Effector memory CD4-positive, alpha-beta T cell (primary cell): ENCODE data around the gene ADNP2.

Experiments used
- DNase-seq, 3 donors: peaks; one replicate each; pipeline ENCODE4 v3.0.0-alpha.2; 2020
- H3K27ac ChIP-seq: 2 replicates; pipeline ENCODE4 v1.7.0; 2013; ENCODE audit warnings: mild to moderate bottlenecking, low read length, moderate library complexity; ENCODE audit not compliant: insufficient read depth, poor library complexity, severe bottlenecking
- H3K27me3 ChIP-seq: replicated peaks from 2 replicates; pipeline ENCODE4 v1.7.0; 2013; ENCODE audit warnings: mild to moderate bottlenecking, low read length; ENCODE audit not compliant: insufficient read depth, control insufficient read depth, poor library complexity, severe bottlenecking
- H3K36me3 ChIP-seq: 2 replicates; pipeline ENCODE4 v1.7.0; 2013; ENCODE audit warnings: mild to moderate bottlenecking, low read length, moderate library complexity; ENCODE audit not compliant: control insufficient read depth, insufficient read depth
- H3K4me1 ChIP-seq: 2 replicates; pipeline ENCODE4 v1.7.0; 2013; ENCODE audit warnings: low read length, mild to moderate bottlenecking; ENCODE audit not compliant: control insufficient read depth, insufficient read depth, poor library complexity, severe bottlenecking
- H3K4me3 ChIP-seq: 2 replicates; pipeline ENCODE4 v1.7.0; 2013; ENCODE audit warnings: low read length, low read depth, mild to moderate bottlenecking; ENCODE audit not compliant: insufficient read depth, poor library complexity, severe bottlenecking
- H3K9me3 ChIP-seq: 2 replicates; pipeline ENCODE4 v1.7.0; 2013; ENCODE audit warnings: mild to moderate bottlenecking, low read length, moderate library complexity; ENCODE audit not compliant: control insufficient read depth

Gene ADNP2

DNA sequence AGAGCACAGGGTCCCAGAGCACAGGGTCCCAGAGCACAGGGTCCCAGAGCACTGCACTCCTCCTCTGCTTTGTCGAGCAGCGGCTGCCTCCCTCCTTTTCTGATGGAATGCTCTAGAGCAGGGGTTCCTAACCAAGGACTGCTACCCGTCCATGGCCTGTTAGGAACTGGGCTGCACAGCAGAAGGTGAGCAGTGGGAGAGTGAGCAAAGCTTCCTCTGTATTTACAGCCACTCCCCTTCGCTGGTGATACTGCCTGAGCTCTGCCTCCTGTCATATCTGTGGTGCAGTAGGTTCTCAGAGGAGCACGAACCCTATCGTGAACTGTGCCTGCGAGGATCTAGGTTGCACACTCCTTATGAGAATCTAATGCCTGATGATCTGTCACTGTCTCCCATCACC, 33.1 kb upstream of the ADNP2 start:
- no peaks in the 10 kb centered on the region for H3K36me3 ChIP-seq
- no peaks in the 10 kb centered on the region for H3K9me3 ChIP-seq
- no peak for DNase-seq
- no peak overlapping the region for H3K4me3 ChIP-seq
- H3K27ac ChIP-seq: no peak overlapping the region
- H3K4me1 ChIP-seq: no peaks in the 10 kb centered on the region
- H3K27me3 ChIP-seq: no peaks in the 10 kb centered on the region

DNA sequence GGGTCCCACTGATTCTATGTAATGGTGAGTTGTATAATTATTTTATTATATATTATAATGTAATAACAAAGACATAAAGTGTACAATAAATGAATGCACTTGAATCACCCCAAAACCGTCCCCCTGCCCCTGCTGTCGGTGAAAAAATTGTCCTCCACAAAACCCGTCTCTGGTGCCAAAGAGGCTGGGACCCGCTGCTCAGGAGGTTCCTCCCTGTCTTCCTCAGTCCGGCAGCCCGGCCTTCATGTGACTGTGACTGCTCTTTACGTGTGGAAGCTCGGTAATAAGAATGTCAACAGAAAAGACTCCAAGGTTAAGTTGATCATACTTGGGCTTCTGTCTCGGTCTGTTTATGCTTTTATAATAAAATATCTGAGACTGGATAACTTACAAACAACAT, 32.7 kb upstream of the ADNP2 start:
- no peaks in the 10 kb centered on the region for H3K36me3 ChIP-seq
- H3K4me3 ChIP-seq: no peak overlapping the region
- no peak overlapping the region for H3K27ac ChIP-seq
- H3K9me3 ChIP-seq: no peaks in the 10 kb centered on the region
- no peak for DNase-seq
- no peaks in the 10 kb centered on the region for H3K4me1 ChIP-seq
- H3K27me3 ChIP-seq: no peaks in the 10 kb centered on the region

DNA sequence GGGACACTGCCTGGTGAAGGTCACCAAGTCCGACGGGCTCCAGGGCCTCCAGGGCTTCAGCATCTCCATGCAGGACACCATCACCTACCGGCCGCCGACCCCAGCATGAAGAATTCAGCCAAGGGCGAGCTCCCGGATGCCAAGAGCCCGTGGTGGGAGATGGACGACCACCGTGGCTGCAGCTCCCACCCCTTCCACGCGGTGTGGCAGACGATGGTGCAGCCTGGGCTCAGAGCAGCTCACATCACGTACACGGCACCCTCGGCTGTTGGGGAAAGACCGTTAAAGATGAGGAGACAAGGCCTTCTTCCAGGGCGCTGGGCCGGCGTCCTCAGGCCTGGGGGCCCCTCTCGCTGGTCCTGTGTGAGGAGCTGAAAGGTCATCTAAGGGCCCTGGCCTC, 31.2 kb upstream of the ADNP2 start:
- Histone ChIP-seq H3K27ac (no peak overlapping the region), H3K27me3 (no peaks in the 10 kb centered on the region), H3K36me3 (no peaks in the 10 kb centered on the region), H3K4me3 (no peak overlapping the region), H3K4me1 (no peaks in the 10 kb centered on the region), H3K9me3 (no peaks in the 10 kb centered on the region)
- no peak for DNase-seq

DNA sequence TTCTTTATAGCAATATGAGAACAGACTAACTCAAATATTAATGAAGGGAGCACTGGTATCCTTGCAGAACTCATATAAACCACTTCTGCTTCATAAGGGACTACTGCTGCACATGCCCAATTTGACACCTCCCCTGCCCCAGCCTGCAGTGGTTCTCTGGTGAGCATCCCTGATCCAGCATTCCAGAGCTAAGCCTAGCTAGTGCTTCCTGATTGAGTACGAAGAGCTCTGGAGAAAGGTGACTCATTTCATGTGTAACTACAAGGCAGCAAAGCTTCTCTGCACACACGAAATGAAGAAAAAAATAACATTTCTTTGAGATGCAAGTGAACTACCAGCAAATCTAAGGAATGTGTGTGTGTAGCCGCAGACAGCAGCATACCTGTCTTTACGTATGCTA, 22.8 kb upstream of the ADNP2 start:
- Histone ChIP-seq H3K9me3 (no peaks in the 10 kb centered on the region), H3K27ac (no peak overlapping the region), H3K4me1 (no peaks in the 10 kb centered on the region), H3K36me3 (no peaks in the 10 kb centered on the region), H3K27me3 (no peaks in the 10 kb centered on the region), H3K4me3 (no peak overlapping the region)
- no peak for DNase-seq

DNA sequence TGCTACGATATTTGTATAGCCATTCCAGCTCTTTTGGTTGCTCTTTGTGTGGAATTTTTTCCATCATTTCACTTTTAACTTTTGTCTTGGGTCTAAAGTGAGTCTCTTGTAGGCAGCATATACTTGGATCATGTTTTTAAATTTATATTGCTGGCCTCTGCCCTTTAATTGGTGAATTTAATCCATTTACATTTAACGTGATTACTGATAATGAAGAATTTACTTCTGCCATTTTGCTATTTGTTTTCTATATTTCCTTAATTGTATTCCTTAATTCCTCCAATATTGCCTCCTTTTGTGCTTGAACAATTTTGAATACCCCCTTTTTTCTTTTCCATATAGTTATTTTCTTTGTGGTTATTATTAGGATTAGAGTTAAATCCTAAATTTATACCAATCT, 21.0 kb upstream of the ADNP2 start:
- no peak overlapping the region for H3K27ac ChIP-seq
- no peaks in the 10 kb centered on the region for H3K4me1 ChIP-seq
- DNase-seq: no peak
- no peaks in the 10 kb centered on the region for H3K36me3 ChIP-seq
- H3K27me3 ChIP-seq: no peaks in the 10 kb centered on the region
- H3K4me3 ChIP-seq: no peak overlapping the region
- no peaks in the 10 kb centered on the region for H3K9me3 ChIP-seq

DNA sequence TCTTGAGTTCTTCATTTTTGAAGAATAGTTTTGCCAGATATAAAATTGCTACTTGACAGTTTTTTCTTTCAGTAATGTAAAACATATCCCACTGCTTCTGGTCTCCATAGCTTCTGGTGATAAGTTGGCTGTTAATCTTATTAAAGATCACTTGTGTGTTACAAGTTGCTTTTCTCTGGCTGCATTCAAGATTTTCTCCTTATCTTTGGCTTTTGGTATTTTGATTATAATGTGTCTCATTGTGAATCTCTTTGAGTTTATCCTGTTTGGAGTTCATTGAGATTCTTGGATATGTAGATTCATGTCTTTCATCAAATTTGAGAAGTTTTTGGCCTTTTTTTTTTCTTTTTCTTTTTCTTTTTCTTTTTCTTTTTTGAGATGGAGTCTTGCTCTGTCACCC, 20.2 kb upstream of the ADNP2 start:
- no peak overlapping the region for H3K27ac ChIP-seq
- H3K4me1 ChIP-seq: no peaks in the 10 kb centered on the region
- DNase-seq: no peak
- no peak overlapping the region for H3K4me3 ChIP-seq
- no peaks in the 10 kb centered on the region for H3K9me3 ChIP-seq
- no peaks in the 10 kb centered on the region for H3K27me3 ChIP-seq
- no peaks in the 10 kb centered on the region for H3K36me3 ChIP-seq

DNA sequence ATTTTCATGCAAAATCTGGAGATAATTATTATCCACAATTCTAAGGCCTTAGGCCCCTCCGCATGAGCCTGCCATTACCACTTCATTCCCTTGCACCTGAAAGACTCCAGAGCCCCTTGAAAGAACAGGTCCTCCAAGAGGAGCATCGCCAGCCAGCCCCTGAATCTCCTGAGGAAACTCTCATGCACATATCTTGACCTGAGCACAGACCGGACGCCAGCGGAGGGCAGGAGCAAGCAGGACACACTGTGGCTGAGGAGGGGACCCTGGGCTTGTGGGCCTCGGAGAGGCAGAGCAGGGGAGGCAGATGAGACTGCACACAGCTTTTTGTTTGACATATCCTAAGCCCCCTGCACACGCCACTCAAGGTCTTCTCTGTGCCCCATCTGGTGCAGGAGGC, 13.6 kb upstream of the ADNP2 start:
- H3K27me3 ChIP-seq: no peaks in the 10 kb centered on the region
- H3K4me3 ChIP-seq: no peak overlapping the region
- H3K27ac ChIP-seq: no peak overlapping the region
- no peak for DNase-seq
- H3K36me3 ChIP-seq: no peaks in the 10 kb centered on the region
- H3K9me3 ChIP-seq: no peaks in the 10 kb centered on the region
- no peaks in the 10 kb centered on the region for H3K4me1 ChIP-seq

DNA sequence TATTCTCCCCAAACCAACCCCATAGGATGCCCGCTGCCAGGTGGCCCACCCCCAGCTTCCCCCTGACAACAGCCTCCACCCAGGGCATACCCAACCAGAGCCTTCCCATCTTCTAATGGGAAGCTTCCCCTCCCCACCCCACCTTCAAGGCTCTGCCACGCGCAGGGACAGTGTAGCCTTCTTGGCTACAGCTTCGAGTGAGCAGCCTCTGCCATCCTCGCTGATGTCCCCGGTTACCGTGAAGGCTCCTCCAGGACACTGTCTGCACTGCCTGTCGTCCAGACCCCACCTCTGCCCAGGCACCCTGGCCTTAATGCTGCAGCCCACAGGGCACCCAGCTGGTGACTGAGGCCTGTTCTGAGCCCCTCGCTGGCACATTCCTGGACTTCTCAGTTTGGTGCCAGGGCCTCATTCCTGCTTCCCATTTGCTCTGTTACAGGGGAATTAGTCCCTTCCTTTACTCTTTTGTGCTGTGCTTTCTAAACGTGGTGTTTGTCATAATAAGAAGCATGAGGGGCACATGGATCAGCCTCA, 13.0 kb upstream of the ADNP2 start:
- DNase-seq: no peak
- H3K4me3 ChIP-seq: no peak overlapping the region

DNA sequence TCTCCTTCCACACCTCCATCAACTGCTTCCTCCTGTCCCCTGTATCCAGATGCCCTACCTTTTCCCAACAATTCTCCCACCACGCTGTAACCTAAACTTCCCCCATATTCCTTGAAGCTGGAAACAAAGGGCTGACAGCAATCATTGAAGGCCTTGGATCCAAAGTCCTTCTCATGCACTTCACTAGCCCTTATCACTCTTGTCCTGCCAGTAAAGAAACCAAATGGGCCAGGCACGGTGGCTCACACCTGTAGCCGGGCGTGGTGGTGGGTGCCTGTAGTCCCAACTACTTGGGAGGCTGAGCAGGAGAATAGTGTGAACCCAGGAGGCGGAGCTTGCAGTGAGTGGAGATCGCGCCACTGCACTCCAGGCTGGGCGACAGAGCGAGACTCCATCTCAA, 11.9 kb upstream of the ADNP2 start:
- Histone ChIP-seq H3K9me3 (no peaks in the 10 kb centered on the region), H3K27ac (no peak overlapping the region), H3K27me3 (no peaks in the 10 kb centered on the region), H3K4me1 (no peaks in the 10 kb centered on the region), H3K36me3 (no peaks in the 10 kb centered on the region), H3K4me3 (no peak overlapping the region)
- no peak for DNase-seq

More for the DNA sequence above, 13.0 kb upstream of the ADNP2 start:
- H3K4me1 ChIP-seq: no peaks in the 10 kb centered on the region
- H3K27me3 ChIP-seq: no peaks in the 10 kb centered on the region
- no peaks in the 10 kb centered on the region for H3K36me3 ChIP-seq
- H3K27ac ChIP-seq: no peak overlapping the region
- H3K9me3 ChIP-seq: no peaks in the 10 kb centered on the region

DNA sequence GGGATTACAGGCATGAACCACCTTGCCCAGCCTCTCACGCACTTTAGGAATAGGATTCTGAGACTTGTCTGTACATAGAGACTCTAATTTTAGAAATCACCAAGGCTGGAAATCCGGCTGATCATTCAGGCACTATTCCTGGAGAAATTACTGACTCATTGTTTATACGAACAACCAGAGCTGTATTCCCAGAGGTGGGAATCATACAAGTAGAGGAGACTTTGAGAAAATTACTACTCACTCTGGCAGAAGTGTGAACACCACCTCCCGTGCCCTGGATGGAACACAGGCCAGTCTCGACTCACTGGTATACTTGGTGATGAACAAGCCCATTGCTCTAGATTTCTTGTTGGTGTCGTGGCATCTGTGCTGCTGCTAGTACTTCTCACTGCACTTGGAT, 5.8 kb upstream of the ADNP2 start:
- no peaks in the 10 kb centered on the region for H3K36me3 ChIP-seq
- H3K27ac ChIP-seq: no peak overlapping the region
- H3K9me3 ChIP-seq: no peaks in the 10 kb centered on the region
- H3K4me1 ChIP-seq: no peaks in the 10 kb centered on the region
- no peak for DNase-seq
- no peaks in the 10 kb centered on the region for H3K27me3 ChIP-seq
- no peak overlapping the region for H3K4me3 ChIP-seq

DNA sequence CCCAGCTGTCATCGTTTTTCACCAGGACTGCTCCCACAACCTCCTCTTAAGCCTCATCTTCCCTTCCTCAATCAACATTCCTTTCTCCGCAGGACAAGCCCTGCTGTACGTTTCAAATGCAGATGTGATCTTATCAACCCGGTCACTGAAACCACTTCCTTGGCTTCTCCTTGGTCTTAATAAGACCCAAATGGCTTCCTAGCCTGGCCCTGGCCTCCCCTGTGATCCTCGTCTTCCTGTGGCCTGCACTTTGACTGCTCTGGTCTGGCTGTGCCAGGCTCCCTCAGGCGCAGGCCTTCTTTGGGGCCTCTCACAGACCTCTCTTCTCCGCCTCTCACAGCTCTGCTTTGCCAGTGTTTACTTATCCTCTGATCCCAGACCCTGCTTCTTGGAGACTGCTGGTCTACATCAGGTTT, 4.7 kb upstream of the ADNP2 start:
- no peaks in the 10 kb centered on the region for H3K9me3 ChIP-seq
- no peak for DNase-seq
- no peak overlapping the region for H3K27ac ChIP-seq
- H3K36me3 ChIP-seq: no peaks in the 10 kb centered on the region
- H3K4me3 ChIP-seq: no peak overlapping the region
- no peaks in the 10 kb centered on the region for H3K27me3 ChIP-seq
- no peaks in the 10 kb centered on the region for H3K4me1 ChIP-seq
